Breast epithelium (tissue), 4 donors: ENCODE measurements around the gene TRPV3. TPM values are rescaled to one million over a fixed set of nuclear protein-coding genes. Genes with fewer than 3 reads are reported as not detected.

Source experiments
- DNase-seq, 2 donors: peaks; one replicate each; pipeline ENCODE4 v3.0.0-alpha.2; 2019; ENCODE audit warnings: low spot score in 2 of 2
- H3K27ac ChIP-seq, 2 donors: fragments of 200-600 bp; sonication (generic) in 1 of 2; one replicate each; pipeline ENCODE4 v1.5.1; 2016 to 2019; ENCODE audit warnings: mild to moderate bottlenecking in 1 of 2
- H3K27me3 ChIP-seq, 2 donors: fragments of 200-600 bp; sonication (generic) in 1 of 2; one replicate each; pipeline versions ENCODE4 v1.5.1 to v1.6.0; 2017 to 2019; ENCODE audit warnings: control low read depth in 1 of 2, mild to moderate bottlenecking in 1 of 2
- H3K36me3 ChIP-seq: fragments of 200-600 bp; one replicate; pipeline ENCODE4 v1.5.1; 2019
- H3K4me1 ChIP-seq, 2 donors: fragments of 200-600 bp; sonication (generic); one replicate each; pipeline ENCODE4 v1.5.1; 2016 to 2019; ENCODE audit warnings: control low read depth in 1 of 2
- H3K4me3 ChIP-seq, 3 donors: fragments of 200-600 bp; sonication (generic); 1 replicate in 2 of 3; 2 replicates in 1 of 3; pipeline ENCODE4 v1.5.1; 2016 to 2019; ENCODE audit warnings: mild to moderate bottlenecking in 3 of 3, moderate library complexity in 2 of 3
- H3K9me3 ChIP-seq, 2 donors: fragments of 200-600 bp; sonication (generic) in 1 of 2; one replicate each; pipeline ENCODE4 v1.5.1; 2016 to 2019; ENCODE audit warnings: control low read depth in 1 of 2
- CTCF ChIP-seq, 3 donors: fragments of 450-650 bp; IDR thresholded peaks; one replicate each; pipeline ENCODE4 v1.5.1; 2016 to 2017; ENCODE audit warnings: antibody characterized with exemption in 3 of 3, mild to moderate bottlenecking in 3 of 3, moderate library complexity in 3 of 3
- POLR2A ChIP-seq: fragments of 450-650 bp; IDR thresholded peaks from one replicate; pipeline ENCODE4 v1.6.1; 2016; ENCODE audit warnings: antibody characterized with exemption, mild to moderate bottlenecking, moderate library complexity
- POLR2AphosphoS5 ChIP-seq, 3 donors: sonication (generic); formaldehyde crosslinking; IDR thresholded peaks; one replicate each; pipeline ENCODE4 v1.6.1; 2017; ENCODE audit warnings: antibody characterized with exemption in 3 of 3
- intact Hi-C: fragments of 100-400 bp; cut with DNase I; formaldehyde crosslinking; loops from one replicate; pipeline ENCODE4 v1.15.1; 2023; ENCODE audit warnings: low total_unique reads
- total RNA-seq, 3 donors: library from RNA; depleted of rRNA; stranded (reverse); fragments of >200 nt; gene quantifications; one replicate each; pipeline ENCODE4 v1.1.0, GENCODE V29; 2016

The TRPV3 gene
- total RNA-seq, 3 donors from 2014 or later = 0.98 to 1.1 (median 1.0) TPM

- Histone ChIP-seq H3K27ac (no peak overlapping the region), H3K9me3 (no peaks in the 10 kb centered on the region), H3K4me3 (no peak overlapping the region), H3K36me3 (no peaks in the 10 kb centered on the region), H3K27me3 (no peaks in the 10 kb centered on the region), H3K4me1 (no peaks in the 10 kb centered on the region)
- DNase-seq = no peak
- no peak for TF ChIP-seq POLR2AphosphoS5 (IDR thresholded peaks at IDR 0.05)
- TF ChIP-seq CTCF (IDR thresholded peaks at IDR 0.05) = no peak
- TF ChIP-seq POLR2A = no peak
- intact Hi-C loops = no loop called here
These were observed 10.6 kb downstream of the TRPV3 start for GRCh38 chr17:3546997-3547396.

DNA sequence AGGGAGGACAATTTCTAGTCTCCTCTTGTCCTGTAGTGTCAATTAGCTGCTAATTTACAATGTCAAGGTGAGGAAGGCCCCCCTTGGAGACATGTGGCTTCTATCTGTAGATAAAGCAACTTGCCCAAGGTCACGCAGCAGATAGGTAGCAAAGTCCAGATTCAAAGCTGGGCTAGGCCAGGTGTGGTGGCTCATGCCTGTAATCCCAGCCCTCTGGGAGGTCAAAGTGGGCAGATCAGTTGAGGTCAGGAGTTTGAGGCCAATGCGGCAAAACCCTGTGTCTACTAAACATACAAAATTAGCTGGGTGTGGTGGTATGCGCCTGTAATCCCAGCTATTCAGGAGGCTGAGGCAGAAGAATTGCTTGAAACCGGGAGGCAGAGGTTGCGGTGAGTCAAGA lies 11.1 kb downstream of the TRPV3 start:
- no peak overlapping the region for H3K4me3 ChIP-seq
- no peaks in the 10 kb centered on the region for H3K36me3 ChIP-seq
- no peaks in the 10 kb centered on the region for H3K27me3 ChIP-seq
- TF ChIP-seq POLR2AphosphoS5 (IDR thresholded peaks at IDR 0.05) (no peak), CTCF (IDR thresholded peaks at IDR 0.05) (no peak), POLR2A (no peak)
- no peaks in the 10 kb centered on the region for H3K4me1 ChIP-seq
- no peaks in the 10 kb centered on the region for H3K9me3 ChIP-seq
- no peak for DNase-seq
- H3K27ac ChIP-seq = no peak overlapping the region
- intact Hi-C loops = no loop called here

GRCh38 chr17:3545151-3545550 lies 12.5 kb downstream of the TRPV3 start:
- Histone ChIP-seq H3K27me3 (no peaks in the 10 kb centered on the region), H3K27ac (no peak overlapping the region), H3K4me1 (no peaks in the 10 kb centered on the region), H3K36me3 (no peaks in the 10 kb centered on the region), H3K4me3 (no peak overlapping the region), H3K9me3 (no peaks in the 10 kb centered on the region)
- intact Hi-C loops = no loop called here
- DNase-seq = no peak
- TF ChIP-seq POLR2AphosphoS5 (IDR thresholded peaks at IDR 0.05) = no peak
- TF ChIP-seq CTCF (IDR thresholded peaks at IDR 0.05) = no peak
- no peak for TF ChIP-seq POLR2A

DNA sequence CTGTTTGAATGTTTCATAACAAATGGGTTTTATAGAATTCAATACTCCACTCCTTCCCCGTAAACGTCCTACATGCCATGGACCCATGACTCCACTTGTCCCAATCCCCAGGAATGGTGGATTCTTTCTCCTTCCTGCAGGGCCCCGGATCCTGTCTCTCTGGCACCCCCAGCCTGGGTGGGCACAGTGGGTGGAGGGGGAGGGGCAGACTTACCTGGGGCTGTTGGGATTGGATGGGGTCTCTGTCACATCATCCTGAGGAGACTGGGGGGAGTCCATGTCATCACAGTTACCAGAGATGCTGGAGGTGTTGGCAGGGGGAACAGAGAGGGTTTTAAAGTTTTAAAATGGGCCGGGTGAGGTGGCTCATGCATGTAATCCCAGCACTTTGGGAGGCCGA lies 13.2 kb downstream of the TRPV3 start:
- no peaks in the 10 kb centered on the region for H3K36me3 ChIP-seq
- no peak overlapping the region for H3K27ac ChIP-seq
- no peak for DNase-seq
- no peak for TF ChIP-seq POLR2AphosphoS5 (IDR thresholded peaks at IDR 0.05)
- no peak for TF ChIP-seq POLR2A
- no peak for TF ChIP-seq CTCF (IDR thresholded peaks at IDR 0.05)
- no peaks in the 10 kb centered on the region for H3K9me3 ChIP-seq
- no peaks in the 10 kb centered on the region for H3K4me1 ChIP-seq
- no peak overlapping the region for H3K4me3 ChIP-seq
- no peaks in the 10 kb centered on the region for H3K27me3 ChIP-seq
- intact Hi-C loops = no loop called here

DNA sequence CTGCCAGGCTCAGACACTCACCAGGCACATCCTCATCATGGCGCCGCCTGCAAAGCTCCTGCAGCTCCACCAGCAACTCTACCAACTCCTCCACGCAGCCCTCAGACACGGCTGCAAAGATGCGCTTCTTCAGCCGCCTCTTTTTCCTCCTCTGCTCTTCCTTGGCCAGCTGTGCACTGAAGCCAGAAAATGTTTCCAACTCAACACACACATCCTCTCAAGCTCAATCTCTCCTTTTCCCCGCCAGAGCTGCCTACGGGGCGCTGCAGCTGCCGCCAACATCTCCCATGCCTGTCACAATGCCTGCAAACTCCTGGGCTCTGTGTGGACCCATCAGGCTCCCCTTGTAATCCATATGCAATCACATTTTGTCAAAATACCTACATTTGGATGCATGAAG lies 14.2 kb downstream of the TRPV3 start:
- no peak for DNase-seq

More for the DNA sequence above, 14.2 kb downstream of the TRPV3 start:
- TF ChIP-seq CTCF (IDR thresholded peaks at IDR 0.05) (no peak), POLR2A (no peak), POLR2AphosphoS5 (IDR thresholded peaks at IDR 0.05) (no peak)
- intact Hi-C loops = no loop called here
- no peak overlapping the region for H3K4me3 ChIP-seq
- H3K9me3 ChIP-seq = no peaks in the 10 kb centered on the region
- H3K36me3 ChIP-seq = no peaks in the 10 kb centered on the region
- H3K27ac ChIP-seq = no peak overlapping the region
- H3K27me3 ChIP-seq = no peaks in the 10 kb centered on the region
- no peaks in the 10 kb centered on the region for H3K4me1 ChIP-seq
